TTC549 (cell line): Measurements from ENCODE around the gene ABCC4.
"Not testable (repeated sequence)": the region's sequence is repeated elsewhere in the genome, so short reads cannot be mapped to it uniquely, and the experiment has no call there.

Source experiments
- FAIRE-seq: peaks from 2 replicates; lab custom pipeline; 2012; peaks lifted over from hg19 to GRCh38; lab: Jason Lieb, UNC

The ABCC4 gene

DNA sequence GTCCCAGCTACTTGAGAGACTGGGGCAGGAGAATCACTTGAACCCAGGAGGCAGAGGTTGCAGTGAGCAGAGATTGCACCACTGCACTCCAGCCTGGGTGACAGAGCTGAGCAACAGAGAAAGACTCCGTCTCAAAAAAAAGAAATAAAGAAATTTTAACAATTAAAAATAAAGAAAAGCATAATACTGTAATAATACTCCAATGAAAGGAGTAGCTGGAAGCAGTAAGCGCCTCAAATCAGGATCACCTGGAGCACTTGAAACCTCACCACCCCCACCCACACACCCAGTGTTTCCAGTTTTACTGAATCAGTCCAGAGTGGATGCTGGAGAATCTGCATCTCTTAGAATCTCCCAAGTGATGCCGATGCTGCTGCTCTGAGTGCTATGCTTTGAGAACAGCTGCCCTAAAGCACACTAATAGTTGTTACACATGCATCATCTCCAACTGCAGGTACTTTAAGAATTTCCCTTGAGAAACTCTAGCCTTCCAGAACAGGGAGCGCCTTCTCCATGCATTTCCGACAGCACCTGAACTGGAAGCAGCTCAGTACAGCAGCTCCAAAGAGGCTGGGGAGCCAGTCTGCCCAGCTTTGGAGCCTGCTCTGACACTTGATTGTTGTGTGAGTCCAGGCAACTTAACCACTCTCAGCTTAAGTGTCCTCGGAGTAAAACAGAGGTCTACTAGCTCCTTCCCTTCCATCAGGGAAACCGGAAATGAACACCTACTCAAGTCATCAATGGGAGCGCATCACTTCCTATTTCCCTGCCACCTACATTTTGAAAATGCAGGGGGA lies 2.9 kb downstream of the ABCC4 start:
- no peak for FAIRE-seq

DNA sequence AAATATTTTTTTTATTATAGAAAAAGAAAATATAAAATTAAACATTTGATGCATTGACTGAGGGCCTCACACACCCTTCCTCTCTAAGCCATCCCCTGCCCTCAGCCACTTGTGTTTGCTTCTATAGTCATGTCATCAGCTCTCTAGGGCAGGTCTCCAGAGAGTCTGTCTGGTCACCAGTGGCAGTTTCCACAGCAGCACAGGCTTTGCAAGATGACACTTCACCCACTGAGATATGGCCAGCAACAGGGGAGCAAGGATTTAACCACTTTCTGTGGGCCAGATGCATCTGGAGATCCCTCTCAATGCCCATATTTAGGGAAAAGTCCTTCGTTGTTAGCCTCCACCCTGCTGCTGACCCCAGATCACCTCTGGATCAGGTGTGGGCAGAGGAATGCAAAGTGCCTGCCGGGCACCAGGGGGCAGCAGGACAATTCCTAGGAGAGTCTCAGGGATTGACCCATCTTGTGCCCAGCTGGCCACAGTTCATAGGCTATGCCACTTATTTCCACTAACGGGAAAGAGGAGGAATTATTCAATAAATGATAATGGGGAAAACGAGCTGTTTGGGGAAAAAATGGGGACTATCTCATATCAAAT lies 4.8 kb downstream of the ABCC4 start:
- no peak for FAIRE-seq

DNA sequence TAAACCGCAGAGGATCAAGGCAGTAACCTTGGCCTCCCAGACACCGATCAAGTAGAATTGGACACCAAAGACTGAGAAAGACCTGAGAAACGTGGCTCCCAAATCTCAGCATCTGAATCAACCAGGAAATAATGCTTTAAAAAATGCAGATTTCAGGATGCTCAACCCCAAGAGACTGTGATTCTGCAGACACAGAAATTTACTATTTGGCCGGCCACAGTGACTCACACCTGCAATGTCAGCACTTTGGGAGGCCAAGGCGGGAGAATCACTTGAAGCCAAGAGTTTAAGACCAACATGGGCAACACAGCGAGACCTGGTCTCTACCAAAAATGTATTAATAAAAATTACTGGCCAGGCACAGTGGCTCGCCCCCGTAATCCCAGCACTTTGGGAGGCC lies 6.2 kb downstream of the ABCC4 start:
- FAIRE-seq: no peak

DNA sequence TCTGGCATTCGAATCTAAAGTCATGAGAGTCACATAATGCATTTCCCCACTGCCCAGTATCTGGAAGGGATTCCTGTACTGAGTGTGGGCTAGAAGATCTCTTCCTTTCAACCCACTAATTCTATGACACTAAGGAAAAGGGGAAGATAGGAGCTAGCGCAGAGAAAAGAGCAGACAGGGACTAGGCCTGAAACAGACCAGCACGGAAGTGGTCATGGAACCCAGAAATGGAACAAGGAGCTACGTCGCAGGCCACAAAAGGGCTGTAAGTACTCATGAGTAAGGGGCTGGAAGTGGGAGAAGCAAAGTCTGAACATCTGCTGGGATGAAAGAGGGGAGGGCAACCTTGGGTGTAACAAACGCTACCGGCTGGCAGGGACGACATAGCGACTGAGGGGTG lies 8.6 kb downstream of the ABCC4 start:
- no peak for FAIRE-seq

DNA sequence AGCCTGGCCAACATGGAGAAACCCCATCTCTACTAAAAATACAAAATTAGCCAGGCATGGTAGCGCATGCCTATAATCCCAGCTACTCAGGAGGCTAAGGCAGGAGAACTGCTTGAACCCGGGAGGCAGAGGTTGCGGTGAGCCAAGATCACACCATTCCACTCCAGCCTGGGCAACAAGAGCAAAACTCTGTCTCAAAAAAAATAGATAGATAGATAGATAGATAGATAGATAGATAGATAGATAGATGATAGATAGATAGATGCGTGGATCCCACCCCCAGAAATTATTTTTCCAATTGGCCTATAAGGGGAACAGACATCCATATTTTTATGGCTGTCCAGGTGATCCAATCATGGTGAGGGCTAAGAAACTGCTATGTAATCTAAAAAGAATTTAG lies 11.3 kb downstream of the ABCC4 start:
- not testable (repeated sequence) for FAIRE-seq

DNA sequence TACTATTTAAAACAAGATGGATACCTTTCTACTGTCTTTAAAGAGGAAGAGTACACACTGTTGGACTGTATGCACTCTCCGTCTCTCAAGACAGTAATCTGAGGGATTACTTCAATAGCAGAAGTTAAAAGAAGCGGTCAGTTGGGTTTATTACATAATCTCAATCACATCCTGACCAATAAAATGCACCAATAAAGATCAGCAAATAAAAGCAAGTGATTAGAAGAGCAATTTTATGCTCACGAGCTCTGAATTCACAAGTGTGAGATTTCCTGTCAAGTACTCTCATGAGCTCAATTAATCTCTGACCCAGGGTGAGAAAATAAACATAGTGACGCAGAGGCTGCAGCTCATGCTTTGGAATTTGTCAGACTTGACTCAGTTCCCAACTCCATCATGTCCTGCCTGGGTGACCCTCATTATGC lies 12.2 kb downstream of the ABCC4 start:
- FAIRE-seq: no peak

DNA sequence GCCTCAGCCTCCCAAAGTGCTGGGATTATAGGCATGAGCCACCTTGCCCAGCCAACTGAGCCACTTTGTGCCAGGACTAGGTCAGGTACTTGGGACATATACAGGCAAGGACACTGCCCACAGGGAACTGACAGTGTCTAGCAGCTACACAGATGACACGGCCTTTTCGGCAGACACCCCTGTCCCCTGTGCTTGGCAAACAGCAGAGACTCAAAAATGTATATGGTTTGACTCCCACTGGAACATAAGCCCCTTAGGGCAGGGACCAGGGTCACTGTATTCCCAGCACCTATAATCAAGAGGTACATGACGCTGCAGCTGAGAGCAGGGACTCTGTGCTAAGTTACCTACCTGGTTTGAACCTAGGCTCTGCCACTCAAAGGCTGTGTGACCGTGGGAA lies 16.8 kb downstream of the ABCC4 start:
- FAIRE-seq: no peak

DNA sequence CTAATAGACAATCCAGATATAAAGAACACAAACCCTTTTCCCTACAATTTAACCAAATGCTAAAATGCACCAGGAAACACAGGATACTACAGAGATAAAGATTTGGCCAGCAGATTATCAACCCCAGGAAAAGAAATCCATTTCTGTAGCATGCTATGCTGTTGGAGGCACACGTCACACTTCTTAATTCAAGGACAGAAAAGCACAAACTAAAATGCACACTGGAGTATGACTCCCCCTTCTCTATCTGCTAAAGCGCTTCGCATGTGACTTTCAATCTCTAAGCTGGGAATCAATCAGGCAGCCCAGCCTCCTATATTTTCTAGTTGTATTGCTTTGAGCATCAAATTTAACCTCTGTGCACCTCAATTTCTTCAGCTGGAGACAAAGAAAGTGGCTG lies 22.2 kb downstream of the ABCC4 start:
- FAIRE-seq: no peak

DNA sequence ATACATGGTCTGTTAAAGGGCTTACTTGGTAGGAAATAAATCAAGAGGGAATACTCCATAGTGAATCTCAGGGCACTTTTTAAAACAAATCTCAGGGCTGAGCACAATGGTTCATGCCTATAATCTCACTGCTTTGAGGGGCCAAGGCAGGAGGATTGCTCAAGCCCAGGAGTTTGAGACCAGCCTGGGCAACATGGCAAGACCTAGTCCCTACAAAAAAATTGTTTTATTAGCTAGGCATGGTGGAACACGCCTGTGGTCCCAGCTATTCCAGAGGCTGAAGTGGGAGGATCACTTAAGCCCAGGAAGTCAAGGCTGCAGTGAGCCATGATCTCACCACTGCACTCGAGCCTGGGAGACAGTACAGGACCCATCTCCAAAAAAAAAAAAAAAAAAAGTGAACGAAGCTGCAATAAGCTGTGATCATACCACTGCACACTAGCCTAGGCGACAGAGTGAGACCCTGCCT lies 25.2 kb downstream of the ABCC4 start:
- FAIRE-seq: no peak

DNA sequence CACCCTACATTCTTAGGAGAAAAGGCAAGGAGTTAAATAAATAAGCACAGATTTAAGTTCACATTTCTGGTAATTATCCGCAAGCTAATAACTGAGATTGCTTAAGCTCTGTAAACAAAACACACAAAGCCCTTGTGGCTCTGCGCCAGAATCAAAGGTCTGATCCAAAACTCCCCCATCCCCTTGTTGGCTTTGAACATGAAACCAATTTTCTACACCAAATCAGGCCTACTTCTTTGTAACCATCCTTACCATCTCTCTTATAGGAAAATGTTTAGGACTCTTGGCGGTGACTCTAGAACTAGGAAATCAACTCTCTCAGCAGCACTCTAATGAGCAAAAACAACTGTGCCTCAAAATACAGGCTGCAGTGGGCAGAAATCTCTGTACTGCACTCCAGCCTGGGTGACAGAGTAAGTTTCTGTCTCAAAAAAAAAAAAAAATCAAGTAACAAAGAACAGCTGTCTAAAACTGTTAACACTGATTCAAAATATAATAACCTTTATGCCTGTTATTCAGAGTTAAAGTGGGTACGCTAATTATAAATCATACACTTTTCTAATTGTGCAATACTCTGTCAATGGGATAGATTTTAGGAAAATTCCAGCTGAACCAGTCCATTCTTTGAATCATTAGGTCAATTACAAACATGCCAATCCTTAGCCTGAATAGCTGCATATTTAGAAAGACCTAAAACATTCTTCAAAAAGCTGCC lies 25.8 kb downstream of the ABCC4 start:
- FAIRE-seq: no peak

DNA sequence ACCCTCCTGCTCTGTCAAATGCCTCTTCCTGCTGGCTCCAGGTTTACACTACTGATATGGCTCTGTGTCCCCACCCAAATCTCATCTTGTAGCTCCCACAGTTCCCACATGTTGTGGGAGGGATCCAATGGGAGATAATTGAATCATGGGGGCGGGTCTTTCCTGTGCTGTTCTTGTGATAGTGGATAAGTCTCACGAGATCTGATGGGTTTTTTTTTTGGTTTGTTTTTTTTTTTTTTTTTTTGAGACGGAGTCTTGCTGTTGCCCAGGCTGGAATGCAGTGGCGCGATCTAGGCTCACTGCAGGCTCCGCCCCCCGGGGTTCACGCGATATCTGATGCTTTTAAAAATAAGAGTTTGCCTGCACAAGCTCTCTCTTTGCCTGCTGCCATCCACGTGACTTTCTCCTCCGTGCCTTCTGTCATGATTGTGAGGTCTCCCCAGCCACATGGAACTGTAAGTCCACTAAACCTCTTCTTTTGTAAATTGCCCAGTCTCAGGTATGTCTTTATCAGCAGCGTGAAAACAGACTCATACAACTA lies 27.6 kb downstream of the ABCC4 start:
- FAIRE-seq: not testable (repeated sequence)

DNA sequence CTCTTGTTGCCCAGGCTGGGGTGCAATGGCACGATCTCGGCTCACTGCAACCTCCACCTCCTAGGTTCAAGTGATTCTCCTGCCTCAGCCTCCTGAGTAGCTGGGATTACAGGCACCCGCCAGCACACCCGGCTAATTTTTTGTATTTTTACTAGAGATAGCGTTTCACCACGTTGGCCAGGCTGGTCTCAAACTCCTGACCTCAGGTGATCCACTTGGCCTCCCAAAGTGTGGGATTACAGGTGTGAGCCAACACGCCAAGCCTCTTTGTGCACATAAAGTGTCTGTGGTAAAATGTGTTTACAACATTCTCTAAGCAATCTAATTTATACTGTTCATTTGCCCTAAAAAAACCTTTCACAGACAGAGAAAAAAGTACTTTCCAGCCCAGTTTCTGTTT lies 29.2 kb downstream of the ABCC4 start:
- not testable (repeated sequence) for FAIRE-seq

DNA sequence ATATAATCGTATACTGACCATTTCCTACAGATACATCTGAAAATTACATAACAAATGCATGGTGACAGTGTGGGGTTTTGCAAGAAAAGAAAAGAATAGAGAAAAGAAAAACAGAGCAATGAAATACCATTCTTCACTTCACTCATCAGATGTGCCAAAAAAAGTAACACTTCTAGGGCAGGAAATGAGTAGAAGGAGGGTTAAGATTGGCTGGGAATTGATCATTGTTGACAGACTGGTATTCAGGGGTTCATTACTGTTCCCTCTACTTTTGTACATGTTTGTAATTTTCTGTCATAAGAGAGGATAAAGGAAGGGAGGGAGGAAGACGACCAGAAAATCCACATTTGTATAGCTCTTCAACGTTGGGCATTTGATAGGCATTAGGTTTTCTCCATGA lies 31.5 kb downstream of the ABCC4 start:
- FAIRE-seq: no peak

DNA sequence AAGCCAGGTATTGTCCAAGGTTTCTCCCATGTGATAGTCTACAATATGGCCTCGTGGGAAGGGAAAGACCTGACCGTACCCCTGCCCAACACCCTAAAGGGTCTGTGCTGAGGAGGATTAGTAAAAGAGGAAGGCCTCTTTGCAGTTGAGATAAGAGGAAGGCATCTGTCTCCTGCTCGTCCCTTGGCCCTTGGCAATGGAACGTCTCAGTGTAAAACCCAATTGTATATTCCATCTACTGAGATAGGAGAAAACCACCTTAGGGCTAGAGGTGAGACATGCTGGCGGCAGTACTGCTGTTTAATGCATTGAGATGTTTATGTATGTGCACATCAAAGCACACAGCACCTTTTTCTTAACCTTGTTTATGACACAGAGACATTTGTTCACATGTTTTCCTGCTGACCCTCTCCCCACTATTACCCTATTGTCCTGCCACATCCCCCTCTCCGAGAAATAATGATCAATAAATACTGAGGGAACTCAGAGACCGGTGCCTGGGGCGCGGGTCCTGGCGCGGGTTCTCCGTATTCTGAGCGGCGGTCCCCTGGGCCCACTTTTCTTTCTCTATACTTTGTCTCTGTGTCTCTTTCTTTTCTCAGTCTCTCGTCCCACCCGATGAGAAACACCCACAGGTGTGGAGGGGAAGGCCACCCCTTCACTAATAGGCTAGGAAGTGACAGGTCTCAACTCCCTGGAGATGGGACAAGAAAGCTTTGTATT lies 32.7 kb downstream of the ABCC4 start:
- not testable (repeated sequence) for FAIRE-seq

DNA sequence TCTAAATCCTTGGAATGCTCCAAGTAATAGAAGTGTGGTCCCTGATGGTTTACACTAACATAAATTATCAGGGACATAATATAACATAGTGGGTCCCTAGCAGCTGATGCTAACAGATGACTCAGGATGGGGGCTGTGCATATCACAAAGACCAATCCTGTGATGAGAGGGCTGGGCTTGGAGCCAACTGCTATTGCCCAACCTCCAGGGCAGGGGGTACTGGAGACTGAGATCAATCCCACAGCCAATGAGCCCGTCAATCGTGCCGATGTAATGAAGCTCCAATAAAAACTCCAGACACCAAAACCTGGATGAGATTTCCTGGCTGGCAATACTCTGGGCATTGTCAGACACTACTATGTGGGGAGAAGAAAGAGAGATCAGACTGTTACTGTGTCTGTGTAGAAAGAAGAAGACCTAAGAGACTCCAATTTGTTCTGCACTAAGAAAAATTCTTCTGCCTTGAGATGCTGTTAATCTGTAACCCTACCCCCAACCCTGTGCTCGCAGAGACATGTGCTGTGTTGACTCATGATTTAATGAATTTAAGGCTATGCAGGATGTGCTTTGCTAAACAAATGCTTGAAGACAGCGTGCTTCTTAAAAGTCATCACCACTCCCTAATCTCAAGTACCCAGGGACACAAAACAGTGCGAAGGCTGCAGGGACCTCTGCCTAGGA lies 33.4 kb downstream of the ABCC4 start:
- no peak for FAIRE-seq

DNA sequence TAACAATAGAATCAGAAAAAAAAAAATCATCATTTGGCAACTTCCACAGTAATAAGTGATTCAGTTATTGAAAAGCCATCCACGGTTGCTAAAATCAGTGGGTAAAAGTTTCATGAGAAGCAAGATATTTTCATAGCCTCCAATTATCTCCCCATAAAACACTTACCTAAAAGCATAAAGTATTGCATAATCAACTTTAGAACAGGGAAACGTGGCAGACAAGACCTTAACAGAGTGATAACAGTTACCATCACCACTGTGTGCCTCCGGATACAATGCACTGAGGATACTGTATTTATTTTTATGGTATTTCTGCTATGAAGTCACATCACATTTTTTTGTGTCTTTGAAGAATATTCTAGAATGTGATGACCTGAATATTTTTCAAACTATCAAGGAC lies 37.0 kb downstream of the ABCC4 start:
- no peak for FAIRE-seq

DNA sequence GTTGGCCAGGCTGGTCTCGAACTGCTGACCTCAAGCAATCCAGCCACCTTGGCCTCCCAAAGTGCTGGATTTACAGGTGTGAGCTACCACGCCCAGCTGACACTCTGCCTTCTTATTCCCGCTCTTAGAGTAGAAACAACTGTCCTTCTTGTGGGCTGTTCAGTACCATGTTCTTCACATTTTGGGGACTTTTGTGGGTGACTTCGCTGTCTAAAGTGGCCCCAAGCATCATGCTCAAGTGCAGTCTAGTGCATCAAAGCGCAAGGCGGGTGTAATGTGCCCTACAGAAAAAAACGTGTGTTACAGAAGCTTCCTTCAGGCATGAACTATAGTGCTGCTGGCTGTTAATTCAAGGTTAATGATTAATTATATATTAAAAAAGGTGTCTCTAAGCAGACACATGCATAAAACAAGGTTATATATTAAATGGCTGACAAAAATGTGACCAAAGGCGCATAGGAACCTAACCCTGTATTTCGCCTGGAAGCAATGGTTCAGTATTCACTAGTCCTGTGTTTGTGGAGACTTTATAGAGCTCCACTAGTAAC lies 38.3 kb downstream of the ABCC4 start:
- no peak for FAIRE-seq

DNA sequence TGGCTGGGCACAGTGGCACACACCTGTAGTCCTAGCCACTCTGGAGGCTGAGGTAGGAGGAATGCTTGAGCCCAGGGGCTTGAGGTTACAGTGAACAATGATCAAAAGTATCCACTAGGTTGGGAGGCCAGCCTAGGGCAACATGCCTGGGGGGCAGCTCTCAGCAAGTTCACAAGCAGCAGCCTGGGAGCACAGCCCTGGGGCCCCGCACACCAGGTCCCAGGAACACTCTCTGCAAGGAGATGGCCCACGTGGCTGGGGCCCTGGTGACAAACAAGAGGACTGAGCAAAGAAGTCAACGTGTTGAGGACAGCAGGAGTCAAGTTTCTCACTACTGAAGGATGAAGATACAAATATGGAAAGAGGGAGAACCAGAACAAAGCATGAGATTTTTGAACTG lies 39.3 kb downstream of the ABCC4 start:
- FAIRE-seq: no peak

DNA sequence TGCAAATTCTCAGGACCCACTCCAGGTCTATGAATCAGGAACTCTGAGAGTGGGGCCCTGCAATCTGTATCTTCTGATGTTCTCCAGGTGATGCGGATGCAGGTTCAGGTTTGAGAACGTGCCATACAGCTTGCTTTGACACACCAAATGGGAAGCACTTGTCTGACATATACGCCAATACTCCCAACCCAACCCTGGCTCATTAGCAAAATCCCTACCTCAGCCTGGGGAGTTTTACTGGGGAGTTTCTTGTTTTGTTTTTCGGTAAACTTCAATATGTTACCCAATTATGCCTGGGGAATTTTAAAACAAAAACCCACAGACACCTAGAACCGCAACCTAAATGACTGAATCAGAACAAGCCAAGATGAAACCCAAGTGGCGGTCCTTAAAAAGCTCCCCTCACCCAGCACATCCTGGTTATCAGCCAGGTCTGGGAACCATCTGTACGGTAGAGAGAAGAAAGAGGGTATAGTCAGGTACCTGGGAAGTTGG lies 41.2 kb downstream of the ABCC4 start:
- FAIRE-seq: no peak

DNA sequence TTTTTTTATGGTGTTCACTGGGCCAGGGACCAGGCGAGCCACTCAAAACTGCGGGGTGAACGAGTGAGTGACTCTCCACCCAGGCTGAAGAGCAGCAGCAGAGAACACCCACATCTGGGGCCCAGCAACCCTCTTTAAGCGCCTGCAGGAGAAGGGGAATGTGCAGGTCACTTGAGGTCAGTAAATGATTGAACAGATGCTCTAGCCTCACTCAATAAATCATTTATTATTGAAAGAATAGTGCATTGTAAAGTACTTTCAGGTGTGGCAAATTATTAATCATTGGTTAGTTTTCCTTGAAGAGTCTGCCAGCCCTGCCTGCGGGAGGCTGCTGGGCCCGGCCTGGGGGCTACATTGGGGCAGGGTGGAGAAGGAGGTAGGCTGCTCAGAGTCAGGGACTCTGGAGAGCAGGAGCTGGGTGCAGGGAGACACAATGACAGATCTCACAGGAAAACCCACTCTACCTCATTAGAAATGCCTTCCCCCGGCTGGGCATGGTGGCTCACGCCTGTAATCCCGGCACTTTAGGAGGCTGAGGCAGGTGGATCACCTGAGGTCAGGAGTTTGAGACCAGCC lies 42.5 kb downstream of the ABCC4 start:
- FAIRE-seq: no peak

DNA sequence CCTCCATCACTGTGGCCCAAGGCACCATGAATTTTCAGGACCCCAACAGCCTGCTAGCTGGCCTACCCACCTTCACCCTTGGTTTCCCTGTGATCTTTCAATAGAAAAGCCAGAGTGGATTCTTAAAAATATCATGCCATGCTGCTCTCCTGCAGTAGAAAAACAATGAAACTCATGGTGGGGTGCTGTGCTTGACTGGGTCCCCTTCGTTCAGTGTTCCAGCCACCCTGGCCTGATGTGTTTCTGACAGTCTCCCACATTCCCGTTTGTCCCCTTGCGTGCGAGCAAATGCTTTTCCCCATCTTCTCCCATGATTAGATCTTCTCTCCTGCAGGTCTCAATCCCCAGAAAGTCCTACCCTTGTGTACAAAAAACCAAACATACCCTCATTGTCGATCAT lies 43.2 kb downstream of the ABCC4 start:
- no peak for FAIRE-seq
